ENCODE data around the gene CSPG4.
"Not testable (repeated sequence)": the region's sequence is repeated elsewhere in the genome, so short reads cannot be mapped to it uniquely, and the experiment has no call there.

Gene CSPG4

DNA sequence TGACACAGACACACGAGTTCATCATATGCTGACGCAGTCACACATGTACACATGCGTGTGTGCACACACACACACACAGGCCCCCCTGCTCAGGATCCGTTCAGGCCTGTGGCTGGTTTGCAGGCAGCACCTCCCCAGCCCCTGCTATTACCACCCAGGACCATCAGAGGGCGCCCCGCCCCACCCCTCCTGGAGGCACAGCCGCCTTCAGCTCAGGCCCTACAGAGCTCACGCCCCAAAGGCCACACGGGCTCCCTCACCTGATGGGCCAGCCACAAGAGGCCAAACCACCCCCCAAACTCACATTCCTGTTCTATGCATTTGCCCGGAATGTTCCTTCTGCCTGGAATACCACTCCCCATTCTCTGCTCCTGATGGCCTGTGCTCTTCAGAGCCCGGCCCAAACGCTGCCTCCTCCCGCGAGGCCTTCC, 26.4 kb downstream of the CSPG4 start:
- DNase-seq, result not testable (repeated sequence)

- DNase-seq, result no peak
These were observed 27.5 kb downstream of the CSPG4 start for GRCh38 chr15:75685195-75685594.

GRCh38 chr15:75684648-75685047, 28.0 kb downstream of the CSPG4 start:
- DNase-seq, result no peak

DNA sequence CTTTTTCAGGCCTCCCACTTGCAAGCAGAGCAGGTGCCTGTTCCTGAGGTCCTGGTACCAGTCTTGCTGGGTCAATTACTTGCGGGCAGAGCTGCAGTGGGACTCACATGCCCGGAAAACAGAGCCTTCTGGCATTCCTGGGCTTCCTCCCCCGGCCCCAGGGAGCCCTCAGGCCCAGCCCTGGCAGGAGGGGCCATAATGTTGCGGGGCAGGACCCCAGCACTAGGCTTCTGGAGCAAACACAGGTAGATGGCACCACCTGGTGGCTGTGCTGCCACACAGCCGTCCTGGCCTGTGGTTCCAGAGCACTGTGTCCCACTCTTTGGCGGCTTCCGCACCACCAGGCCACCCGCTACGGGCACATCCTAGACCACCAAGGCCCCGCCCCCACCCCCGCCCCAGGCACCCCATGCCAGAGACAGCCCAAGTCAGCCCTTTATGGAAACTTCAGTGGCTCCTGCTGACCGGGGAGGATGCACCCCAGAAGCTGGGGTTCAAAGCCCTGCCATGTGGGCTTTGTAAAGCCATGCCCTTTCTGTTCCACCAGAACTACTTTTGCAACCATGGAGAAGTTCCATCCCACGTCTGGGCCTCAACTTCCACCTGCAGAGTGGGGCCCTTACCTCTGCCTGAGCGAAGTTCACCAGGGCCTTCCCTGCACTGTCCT, 28.9 kb downstream of the CSPG4 start:
- DNase-seq, result not testable (repeated sequence)

DNA sequence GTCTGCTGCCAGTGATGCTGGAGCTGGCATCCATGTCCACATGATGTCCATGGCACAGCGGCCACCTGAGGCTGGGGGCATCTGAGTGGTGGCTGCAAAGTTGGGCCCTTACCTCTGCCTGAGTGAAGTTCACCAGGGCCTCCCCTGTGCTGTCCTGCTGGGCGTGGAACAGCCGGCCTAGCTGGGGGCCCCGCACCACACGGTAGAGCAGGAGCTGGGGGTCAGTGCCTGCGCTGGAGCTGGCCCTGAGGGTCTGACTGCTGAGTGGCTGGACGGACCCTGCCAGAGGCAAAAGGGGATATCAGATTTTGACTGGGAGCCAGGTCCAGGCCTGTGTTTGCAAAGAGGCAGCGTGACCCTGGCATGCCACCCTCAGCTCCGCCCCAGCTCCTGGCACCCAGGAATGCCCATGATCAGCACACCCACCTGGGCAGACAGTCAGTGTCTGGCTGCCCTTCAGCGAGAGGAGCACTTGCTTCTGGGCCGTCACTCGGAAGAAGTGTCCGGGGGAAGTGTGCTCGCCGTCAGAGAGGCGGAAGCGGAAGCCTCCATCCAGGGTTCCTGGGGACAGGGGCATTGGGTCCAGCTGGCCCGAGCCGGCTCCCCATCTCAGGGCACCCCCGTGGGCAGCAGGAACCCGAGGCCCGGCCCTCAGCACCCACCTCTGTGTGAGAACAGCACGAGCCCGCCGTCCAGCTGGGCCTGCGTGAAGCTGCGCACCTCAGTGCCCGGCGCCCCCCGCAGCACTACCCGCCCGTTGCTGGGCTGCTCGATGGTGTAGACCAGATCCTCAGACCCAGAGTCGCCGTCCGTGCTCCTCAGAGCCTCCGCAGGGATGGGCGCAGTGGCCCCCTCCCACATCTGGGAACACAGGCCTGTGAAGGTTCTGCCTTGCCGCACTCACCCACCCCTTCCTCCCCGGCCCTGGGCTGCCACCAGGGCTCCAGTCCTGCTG, 30.2 kb downstream of the CSPG4 start:
- DNase-seq, result no peak

DNA sequence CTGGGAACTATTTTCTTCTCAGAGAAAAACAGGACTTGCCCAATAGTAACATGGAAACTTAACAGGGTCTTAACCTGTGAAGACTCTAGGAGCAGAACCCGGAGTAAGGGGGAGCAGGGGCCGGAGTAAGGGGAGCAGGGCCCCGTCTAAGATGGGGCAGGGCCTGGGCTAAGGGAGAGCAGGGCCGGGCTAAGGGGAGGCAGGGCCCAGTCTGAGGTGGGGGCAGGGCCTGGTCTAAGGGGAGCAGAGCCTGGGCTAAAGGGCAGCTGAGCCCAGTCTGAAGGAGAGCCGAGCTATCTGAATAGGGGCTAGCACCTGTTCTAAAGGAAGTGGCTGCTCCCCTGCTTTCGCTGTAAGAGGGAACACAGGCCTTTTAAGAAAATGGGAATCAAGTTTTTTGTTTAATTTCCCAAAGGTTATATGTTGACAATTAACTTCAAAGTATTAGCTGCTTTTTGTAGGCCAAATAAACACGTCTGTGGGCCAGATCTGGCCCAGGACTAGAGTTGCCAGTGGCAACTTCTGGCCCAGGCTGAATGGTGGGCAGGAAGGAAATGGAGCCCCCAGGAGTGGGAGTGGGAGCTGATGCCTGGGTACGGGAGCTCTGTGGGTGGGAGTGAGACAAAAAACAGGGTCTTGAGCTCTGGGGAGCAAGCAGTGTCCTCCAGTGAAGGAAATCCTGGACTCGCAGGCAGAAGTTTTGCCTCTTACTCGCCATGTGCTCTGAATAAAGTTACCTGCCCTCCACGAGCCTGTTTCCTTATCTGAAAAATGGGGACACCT, 32.5 kb downstream of the CSPG4 start:
- DNase-seq, result no peak

DNA sequence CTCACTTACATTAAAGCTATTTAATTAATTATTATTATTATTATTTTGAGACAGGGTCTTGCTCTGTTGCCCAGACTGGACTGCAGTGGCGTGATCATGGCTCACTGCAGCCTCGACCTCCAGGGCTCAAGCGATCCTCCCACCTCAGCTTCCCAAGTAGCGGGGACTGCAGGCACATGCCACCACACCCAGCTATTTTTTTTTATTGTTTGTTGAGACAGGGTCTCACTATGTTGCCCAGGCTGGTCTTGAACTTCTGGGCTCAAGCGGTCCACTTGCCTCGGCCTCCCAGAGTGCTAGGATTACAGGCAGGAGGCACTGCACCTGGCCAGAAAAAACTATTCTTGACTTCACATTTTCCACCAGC, 34.3 kb downstream of the CSPG4 start:
- not testable (repeated sequence) for DNase-seq

DNA sequence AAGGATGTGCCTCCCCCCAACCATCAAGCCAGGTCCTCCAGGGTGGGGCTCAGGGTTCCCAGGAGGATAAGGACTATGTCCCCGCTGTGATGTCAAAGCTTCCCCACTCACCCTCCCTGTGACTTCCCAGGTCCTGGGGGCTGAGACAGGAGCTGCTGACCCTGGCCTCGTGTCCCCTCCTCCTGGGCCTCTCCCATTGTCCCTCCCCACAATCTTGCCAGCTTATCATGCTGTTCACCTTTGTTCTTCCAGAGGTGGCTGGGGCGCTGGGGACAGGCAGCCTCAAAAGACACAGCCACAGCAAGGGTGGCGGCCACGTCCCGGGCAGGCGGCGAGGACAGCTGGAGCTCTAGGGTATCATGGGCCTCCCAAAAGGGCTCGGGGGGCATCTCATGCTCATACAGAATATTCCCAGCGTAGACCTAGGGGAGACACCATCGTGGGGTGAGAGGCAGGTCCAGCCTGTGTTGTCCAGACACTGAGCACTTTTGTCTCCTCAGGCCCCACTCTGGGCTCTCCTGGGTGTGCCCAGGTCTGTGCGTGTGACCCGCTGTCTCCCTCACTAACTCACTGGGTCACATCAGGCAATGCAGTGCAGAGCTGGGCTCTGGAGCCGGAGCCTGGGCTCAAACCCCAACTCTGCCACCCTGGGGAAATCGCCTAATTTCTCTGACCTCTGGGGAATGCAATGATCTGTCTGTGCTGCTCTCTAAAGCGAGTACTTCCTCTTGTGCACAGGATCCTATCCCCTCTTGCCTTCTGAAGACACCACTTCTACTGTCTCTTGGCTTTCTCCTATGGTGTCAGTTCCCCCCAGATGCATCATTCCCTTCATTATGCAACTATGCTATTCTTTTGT, 35.0 kb downstream of the CSPG4 start:
- no peak for DNase-seq

- DNase-seq, result no peak
These were observed 35.8 kb downstream of the CSPG4 start for GRCh38 chr15:75676688-75677464.

DNA sequence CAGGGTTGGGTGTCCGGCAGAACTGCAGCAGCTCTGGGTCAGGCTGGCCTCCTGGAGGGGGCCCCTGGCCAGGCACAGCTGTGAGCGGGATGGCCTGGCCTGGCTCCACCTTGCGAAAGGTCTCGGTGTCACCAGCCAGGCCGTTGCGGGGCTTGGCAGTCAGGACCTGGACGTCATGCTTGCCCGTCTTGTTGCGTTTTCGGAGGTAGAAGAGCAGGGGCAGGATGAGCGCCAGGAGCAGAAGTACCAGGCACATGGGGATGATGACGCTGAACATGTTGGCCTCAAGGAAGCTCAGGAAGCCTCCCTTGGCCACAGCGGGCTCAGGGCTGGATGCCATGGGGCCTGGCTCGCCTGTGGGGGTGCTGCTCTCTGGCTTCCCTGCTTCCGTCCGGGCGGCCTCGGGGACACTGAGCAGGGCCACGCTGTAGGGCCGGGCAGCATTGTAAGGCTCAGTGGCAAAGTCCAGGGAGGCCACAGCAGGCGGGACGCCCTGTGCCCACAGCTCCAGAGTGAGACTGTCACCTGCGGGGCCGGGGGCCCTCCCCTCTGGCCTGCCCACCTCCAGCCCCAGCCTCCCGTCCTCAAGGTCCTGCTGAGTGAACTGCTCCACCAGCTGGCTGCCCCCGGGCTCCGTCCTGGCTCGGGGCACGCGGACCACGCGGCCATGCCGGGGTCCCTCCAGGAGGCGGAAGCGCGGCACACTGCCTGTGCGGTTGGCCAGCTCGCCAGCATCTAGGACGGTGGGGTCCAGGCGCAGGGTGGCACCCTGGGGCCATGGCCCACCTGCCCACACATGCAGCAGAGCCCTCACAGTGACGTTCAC, 36.9 kb downstream of the CSPG4 start:
- DNase-seq, result no peak

GRCh38 chr15:75674366-75674765, 38.3 kb downstream of the CSPG4 start:
- DNase-seq, result no peak

DNA sequence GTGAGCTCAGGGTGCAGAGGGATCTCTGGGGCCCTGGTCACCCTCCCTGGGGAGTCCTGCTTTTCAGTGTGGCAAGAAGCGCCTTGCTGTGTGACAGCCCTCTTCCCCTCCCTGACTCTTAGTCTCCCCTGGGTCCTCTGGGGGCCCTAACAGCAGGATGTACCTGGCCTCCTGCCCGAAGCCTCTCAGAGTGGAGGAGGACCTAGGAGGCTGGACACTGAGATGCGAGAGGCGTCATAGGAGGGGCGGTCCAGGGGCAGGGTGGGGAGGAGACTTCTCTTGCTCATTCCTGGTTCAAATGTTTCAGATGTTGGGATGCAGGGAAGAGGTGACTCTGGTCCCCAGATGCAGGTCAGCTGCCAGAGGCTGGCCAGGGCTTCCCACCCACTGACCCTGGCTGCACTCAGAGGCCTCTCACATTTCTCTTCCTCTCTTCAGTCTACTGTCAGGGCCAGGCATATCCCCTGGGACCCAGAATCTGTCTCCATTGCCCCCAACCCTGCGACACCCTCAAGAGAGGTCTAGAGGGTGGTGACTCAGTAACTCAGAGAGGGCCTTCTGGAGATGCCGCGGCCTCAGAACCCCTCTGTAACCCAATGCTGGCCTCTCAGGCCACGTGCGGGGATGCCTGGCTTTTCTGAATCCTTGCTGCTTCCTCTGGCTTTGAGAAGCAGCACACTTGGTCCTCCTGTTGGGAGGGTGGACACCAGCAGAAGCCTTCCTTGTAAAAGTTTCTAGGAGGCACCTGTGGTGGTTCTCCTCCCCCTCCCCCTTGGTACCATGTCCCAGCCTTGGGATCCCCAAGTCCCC, 39.0 kb downstream of the CSPG4 start:
- DNase-seq, result no peak

- no peak for DNase-seq
These were observed 39.8 kb downstream of the CSPG4 start for GRCh38 chr15:75672646-75673425.

DNA sequence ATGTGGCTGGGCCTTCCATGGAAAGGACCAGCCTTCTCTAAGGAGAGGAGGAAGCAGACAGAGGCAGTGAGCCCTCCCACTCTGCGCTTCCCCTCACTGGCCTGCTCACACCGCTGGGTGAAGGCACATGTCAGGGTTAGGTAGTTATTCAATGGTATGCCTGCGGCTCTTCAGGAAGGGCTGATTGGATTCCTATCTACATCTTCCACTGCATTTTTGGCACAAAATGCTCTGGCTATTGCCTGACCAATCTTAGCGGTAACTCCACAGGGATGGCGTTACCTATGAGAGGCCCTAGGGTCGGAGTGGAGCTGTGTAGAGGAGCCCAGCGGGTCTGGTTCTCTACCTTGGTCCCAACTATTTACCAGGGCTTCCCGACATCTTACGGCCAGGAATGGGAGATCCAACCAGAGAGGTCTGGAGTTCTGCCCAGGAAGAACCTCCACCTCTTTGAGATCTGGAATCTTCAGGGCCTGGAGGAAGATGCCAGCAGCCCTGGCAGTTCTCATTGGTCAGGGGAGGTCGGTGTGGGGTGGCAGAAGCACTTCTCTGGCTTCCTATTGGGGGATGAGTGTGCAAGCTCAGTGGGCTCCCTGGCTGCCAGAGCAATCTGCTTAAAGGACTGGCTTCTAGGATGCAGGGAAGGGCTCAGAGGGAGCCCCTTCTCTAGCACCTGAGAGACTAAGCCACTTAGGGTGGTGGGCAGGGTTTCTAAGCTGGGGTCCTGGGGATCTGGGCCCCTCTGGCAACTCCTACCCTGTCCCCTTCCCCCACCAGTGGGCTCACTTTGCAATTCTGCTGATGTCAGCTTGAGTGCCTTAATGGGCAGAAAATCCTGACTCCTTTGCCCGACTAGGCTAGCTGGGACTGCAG, 40.7 kb downstream of the CSPG4 start:
- no peak for DNase-seq

- DNase-seq, result no peak
These were observed 42.8 kb downstream of the CSPG4 start for GRCh38 chr15:75669879-75670212.

DNA sequence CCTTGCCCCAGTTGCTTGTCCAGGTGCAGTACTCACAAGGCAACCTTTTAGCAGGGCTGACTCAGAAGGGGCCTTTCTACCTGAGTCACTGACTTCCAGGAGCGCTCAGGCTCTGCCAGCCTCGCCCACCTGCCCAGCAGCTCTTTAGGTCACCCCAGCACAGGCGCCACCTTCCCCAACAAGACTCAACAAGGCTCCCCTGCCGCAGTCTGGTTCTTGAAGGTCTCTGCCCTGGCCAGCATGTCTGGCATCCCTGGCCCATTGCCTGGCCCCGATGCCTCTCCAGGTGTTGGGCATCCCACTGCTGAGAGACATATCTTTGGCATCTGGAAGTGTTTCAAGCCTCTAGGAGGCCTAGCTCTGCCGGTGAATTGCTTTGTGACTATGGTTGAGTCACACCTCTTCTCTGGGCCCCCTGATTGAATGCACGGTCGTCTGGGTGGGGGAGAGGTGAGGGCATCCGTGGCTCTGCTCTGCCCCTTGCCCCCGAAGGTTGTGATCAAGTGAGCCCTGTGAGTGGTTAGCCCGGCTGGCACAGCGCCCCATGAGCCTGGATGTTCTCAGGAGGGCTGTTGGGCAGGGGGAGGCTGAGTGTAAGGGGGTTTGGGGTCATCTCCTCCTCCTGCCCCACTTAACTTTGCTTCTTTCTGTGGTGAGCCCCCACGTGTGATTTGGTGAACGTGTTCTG, 43.3 kb downstream of the CSPG4 start:
- no peak for DNase-seq

- DNase-seq, result no peak
These were observed 45.7 kb downstream of the CSPG4 start for GRCh38 chr15:75666823-75667501.
